Left kidney (tissue), 2 donors: ENCODE measurements around the gene TMEM178B. TPM values are rescaled to one million over a fixed set of nuclear protein-coding genes. Genes with fewer than 3 reads are reported as not detected.
"Not testable (repeated sequence)": the region's sequence is repeated elsewhere in the genome, so short reads cannot be mapped to it uniquely, and the experiment has no call there.

Experiments
- DNase-seq: peaks from one replicate; pipeline ENCODE4 v3.0.0-alpha.2; 2013
- polyA plus RNA-seq: library from polyadenylated mRNA; unstranded; fragments of 120-200 nt; gene quantifications from one replicate; pipeline ENCODE4 v1.2.1, GENCODE V29; 2013; ENCODE audit not compliant: insufficient read length

TMEM178B gene
- polyA plus RNA-seq, 1 donor, result 0.52 TPM

DNA sequence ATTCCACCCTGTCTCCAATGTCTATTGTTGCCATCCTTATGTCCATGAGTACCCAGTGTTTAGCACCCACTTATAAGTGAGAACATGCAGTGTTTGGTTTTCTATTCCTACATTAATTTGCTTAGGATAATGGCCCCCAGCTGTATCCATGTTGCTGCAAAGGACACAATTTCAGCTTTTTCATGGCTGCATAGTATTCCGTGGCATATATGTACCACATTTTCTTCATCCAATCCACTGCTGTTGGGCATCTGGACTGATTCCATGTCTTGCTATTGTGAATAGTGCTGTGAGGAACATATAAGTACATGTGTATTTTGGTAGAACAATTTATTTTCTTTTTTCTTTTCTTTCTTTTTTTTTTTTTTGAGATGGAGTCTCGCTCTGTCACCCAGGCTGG, 68.2 kb downstream of the TMEM178B start:
- no peak for DNase-seq

DNA sequence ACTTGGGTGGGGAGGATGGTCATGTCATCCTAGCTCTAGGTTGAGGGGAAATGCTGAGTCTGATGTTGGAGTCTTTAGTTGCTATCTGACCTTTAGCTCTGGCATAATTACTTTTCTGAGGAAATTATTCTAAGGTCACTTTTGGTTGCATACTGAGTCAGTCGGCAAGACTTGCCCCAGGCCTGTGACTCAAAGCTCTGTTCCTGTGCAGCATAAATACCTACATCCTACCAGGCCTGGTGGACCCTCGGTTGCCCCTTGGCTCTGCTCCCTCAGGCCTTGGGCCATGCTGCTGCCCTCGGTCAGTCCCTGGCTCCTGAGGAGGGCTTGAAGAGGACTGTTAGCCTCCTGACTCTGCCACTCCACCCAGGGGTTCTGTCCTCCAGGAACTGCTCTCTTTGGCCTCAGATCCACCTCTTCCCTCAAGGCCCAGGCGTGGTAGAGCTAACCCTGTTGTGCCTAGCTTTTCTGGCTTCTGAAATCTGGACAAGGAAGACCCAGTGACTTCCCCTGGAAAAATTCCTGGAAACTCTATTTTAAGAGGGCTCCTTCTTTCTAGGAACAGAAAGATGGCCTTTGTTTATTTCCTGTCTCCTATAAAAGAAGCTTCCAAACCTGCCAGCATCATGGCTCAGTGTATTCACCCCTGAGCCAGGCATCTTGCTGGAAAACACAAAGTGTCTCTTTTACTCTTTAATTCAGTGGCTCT, 71.2 kb downstream of the TMEM178B start:
- DNase-seq, result no peak

DNA sequence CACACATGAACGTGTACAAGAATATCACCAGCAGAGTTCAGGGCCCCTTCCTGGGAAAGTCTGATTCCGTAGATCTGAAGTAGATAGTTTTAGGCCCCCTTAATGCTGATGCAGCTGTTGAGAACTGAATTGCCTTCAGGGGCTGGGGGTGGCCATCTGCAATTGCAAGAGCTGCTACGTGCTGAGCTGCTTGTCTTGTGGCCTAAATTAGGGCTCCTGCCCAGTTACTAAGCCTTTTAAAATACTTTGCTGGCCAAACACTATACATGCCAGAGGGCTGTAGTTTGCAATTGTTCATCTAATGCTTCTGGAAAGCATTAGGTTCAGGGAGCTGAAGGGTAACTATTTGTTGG, 71.7 kb downstream of the TMEM178B start:
- DNase-seq, result no peak

DNA sequence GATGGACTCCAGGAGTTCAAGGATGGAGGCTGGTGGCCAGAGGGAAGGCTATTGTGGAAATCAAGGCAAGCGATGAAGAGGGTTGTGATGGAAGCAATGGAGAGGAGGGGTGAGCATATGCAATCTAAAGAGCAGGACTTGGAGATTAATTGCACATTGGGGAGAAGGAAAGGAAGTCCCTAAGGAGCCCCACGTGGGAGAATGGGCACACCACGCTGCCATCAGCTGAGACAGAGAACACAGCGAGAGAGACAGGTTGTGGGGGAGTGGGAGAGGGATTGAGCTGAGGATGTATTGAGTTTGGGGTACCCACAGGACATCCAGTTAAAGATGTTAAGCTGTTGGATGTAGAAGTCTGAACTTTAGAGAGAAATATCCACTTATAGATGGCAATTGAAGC, 73.6 kb downstream of the TMEM178B start:
- DNase-seq, result no peak

DNA sequence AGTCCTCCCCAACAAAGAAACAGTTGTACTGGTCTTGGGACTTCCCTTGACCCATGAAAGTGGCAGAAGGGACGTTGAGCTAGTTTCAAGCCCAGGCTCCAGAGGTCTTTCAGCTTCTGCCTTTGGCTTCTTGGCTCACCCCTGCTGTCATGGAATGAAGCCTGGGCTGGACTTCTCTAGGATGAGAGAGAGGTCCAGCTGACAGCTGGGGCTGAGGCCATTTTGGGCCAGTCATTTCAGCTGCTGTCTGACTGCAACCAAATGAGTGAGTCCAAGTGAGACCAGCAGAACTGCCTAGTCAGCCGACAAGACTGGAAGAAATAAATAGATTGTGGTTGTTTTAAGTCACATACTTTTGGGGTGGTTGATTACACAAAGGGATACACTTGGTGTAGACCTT, 76.6 kb downstream of the TMEM178B start:
- DNase-seq, result no peak

DNA sequence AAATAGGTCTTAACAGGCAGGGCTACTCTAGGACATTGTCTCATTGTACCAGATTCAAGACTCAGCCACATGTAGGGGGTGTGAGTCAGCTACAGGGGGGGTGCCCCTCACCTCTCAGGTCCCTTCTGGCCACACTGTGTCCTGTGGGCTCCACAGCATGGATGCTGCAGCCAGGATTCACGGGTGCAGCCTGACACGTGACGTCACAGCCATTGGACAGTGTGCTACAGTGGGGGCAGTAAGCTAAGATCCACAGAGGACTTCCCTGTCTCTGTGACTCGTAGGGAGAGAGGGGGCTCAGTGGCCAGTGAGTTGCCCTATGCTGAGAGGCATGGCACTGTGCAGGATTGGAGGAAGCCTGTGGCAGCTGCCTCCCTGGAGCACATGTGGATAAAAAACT, 77.9 kb downstream of the TMEM178B start:
- DNase-seq, result no peak

DNA sequence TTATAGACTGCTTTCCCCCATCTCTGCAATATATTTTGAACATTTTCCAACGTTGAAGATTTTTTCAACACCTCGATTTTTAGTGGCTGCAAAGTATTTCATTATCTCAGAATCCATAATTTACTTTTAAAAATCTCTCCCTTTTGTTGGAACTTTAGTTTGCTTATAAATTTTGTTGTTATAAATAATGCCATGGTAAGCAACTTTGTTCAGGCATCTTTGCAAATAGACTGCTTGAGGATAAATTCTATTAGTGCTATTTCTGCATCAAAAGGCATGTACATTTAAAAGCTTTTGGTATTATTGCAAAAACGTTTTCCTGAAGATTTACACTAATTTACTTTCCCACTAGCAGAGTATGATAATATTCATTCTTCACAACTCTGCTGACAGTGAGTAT, 79.4 kb downstream of the TMEM178B start:
- DNase-seq, result no peak

DNA sequence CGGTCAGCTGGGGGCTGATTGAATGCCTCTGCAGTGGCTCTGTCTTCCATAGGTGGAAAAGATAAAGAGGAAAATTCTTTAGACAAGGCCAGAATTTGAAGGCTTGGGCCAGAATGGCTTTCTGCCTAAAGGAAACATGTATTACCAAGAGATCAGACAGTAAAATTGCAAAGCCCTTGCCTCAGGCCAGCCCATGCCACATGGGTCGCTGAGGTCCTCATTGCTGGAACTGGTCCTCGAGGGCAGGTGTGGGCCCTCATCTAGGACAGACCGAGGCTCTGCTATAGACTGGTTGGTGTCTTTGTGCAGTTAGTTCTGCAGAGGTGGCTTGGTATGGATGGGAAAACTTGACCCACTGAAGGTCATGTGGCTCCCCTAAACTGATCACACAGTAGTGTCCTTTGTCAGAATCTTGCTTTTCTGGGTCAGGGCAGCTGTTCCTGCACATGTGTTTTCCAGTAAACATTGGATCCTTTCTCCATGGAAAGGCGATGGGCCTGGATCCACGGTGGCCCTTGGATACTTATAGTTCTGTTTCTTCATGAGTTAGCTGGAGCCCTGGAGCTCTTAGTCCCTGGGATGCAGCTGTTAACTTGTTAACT, 80.4 kb downstream of the TMEM178B start:
- no peak for DNase-seq

DNA sequence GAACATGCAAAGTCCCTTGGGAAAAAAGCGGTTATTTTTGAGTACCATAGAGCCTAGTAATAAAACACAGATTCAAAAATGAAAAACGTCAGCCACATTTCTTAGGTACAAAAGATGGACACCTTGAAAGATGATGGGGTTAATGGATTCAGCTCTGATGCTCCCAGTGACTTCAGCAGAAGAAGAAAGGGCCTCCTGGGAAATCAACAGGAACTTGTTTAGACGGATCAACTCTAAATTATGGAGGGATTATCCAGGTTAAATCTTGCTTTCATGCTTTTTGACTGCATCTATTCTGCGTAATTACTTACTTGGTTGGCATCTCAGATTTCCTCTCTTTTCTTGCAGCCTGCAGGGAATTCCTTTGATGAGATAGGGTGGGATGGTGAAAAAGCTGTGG, 82.5 kb downstream of the TMEM178B start:
- DNase-seq, result no peak

DNA sequence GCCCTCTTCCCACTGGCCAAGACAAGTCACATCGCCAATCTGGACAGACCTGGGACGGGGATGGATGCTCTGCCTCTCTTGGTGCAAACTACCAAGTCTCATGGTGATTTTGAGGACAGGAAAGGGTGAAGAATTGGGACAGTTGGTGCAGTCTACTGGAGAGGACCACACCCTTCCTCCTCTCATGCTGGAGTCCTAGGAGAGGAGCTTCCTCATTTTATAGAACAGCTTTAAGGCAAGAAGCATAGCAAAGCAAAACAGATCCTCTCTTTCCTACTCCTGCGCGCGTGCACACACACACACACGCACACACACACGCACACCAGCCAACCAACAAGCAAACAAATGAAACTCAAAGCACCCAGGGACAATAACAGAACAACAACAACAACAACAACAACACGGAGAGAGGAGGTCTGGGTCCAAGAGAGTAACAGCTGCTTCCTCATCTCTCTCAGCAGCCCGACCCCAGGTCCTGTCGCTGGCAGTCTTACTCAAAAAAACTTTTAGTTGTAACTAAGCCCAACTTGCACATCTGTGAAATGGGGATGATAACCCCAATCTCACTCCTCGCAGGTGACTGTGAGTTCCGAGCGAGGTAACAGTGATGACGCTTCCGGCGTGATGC, 83.4 kb downstream of the TMEM178B start:
- DNase-seq, result no peak

DNA sequence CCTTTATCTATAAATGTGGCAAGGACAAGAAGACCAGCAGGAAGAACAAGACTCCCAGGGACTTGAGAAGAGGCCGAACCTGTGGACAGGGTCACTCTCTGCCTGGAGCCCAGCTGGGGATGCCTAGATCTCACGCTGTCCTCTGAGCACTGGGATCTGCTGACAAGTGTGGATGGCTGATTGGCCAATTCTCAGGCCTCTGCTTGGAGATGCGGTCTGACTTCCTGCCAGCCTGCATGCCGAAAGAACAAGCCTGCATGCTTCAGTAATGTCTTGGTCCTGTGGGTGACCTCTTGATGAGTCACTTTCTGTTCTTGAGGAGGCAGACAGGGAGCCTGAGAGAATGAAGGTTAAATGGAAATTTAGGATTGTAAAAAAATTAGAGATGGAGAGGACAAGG, 84.7 kb downstream of the TMEM178B start:
- no peak for DNase-seq

DNA sequence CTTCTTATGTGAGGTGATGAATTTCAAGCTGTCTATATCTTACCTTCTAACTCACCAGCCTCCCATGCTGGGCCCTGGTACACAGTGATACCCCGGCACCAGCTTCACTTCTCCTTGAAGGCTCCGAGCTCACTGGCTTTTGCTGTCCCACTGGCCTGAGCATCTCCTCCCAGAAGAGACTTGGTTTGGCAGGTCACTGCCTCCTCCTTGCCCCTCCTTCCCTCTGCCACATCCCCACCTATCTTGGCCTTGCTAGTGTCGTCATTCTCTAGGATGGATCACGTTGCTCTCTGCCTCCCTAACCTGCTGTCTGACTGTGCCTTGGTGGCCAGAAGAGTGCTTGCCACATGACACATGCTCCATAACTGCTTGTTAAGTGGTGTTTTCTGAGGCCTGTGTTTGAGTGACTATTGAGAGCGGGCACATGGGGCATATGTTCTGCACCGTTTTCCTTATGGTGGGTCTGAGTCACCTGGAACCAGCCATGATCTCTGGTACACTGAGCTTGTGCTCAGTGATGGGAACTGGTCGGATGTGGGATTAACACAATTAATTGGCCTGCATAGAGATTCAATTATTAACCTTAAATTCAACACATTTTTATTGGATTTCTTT, 86.5 kb downstream of the TMEM178B start:
- DNase-seq, result no peak

DNA sequence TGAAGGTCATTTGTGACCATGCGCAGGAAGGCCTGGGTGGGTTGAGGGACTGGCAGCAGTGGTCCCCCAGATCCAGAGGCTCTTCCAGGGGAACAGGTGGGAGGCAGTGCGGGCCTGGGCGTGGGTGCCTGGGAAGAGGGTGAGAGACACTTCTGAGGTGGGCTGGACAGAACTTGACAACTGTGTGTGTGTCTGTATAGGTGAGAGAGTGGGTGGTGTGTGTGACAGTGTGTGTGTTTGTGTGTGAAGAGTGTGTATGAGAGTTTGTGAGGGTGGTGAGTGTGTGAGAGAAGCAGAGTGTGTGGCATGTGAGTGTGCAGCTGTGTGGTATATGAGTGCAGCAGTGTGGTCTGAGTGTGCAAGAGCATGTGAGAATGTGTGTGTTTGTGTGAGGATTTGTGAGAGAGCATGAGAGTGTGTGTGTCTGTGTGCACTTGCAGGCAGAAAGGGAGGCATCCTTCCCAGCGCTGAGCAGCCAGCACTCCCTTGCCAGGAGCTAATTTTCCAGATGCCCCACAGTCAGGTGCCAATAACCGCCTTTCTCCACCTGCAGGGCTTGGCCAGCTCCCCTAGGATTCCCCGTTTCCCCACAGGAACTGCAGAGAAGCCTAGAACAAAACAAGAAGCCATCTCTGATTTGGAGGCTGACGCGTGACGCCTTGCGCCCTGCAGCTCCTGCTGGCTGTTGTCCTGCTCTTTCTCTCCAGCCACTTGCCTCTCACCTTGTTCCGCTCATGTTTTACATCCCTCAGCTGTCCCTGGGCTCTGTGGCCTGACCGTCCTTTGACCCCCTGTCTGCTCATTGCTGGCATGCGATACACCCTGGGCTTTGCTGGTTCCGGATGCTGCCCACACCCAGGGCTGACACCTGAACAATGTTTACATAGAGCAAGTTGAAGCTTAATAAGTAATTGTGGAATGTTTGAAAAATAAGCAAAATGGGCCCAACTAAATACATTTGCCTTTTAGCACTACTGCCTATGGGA, 88.0 kb downstream of the TMEM178B start:
- peak; percentile 12 for DNase-seq

DNA sequence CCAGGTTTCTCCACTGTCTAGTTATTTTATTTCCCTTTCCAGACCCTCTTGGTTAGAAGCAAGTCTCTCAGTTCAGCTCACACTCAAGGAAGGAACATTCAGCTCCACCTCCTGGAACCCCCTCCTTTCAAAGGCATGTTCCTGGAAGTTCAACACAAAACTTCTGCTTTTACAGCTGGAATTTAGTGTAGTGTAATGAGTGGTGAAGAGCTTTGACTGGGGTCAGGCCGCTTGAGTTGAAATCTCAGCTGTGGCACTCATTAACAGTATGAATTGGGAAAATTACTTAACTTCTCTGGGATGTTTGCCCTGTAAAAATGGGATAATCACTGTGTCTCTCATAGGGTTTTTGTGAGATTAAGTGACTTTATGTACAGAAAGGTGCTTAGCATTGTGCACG, 91.7 kb downstream of the TMEM178B start:
- DNase-seq, result no peak

DNA sequence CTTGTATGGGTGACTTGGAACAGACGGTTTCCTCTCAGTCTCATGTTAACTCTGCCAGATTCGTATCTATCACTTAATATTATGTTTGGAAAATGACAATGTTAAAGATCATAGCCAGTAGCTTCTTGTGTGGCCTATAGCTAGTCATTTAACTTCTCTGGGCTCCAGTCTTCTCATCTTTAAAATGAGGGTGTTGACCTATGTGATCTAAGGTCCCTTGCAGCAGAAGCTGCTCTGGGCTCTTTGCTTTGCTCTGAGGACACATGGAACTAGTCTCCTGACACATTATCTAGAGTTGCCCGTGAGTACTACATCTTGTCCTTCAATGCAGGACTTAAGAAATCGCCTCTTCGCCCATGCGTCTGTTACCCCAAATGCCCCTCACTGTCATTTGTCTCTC, 93.1 kb downstream of the TMEM178B start:
- no peak for DNase-seq

DNA sequence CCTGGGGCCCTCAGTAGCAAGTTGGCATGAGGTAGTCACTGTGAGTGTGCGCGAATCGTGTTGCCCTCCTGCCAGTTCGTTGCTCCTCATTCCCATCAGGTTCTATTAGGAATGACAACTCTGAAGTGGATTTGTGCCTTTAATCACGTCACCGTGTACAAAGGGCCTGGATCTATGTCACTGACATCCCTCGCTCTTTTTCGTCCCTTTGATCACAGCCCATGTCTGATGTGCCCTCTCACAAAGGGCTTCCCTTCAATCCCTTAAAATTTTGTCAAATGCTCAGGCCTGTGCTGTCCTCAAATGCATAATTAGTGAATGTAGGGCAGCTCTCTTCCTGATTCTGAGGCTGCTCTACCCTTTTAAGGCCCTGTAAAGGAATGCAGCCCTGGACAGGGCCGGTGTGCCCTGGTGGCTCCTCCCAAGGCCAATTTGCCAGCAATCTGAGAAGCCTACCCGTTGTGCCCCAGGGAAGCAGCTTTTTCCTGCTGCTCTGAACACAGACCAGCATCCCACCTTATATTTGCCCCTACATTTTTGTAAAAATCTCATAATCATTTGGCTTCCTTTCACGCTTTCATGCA, 93.6 kb downstream of the TMEM178B start:
- no peak for DNase-seq

DNA sequence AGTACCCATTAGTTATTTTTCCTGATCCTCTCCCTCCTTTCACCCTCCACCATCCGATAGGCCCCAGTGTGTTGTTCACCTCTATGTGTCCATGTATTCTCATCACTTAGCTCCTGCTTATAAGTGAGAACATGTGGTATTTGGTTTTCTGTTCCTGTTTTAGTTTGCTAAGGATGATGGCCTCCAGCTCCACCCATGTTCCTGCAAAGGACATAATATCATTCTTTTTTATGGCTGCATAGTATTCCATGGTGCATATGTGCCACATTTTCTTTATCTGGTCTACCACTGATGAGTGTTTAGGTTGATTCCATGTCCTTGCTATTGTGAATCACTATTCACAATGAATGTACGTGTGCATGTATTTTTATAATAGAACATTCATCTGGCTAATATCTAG, 95.3 kb downstream of the TMEM178B start:
- not testable (repeated sequence) for DNase-seq

DNA sequence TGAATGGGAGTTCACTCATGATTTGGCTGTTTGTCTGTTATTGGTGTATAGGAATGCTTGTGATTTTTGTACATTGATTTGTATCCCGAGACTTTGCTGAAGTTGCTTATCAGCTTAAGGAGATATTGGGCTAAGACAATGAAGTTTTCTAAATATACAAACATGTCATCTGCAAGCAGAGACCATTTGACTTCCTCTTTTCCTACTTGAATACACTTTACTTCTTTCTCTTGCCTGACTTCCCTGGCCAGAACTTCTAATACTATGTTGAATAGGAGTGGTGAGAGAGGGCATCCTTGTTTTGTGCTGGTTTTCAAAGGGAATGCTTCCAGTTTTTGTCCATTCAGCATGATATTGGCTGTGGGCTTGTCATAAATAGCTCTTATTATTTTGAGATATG, 101.9 kb downstream of the TMEM178B start:
- not testable (repeated sequence) for DNase-seq

DNA sequence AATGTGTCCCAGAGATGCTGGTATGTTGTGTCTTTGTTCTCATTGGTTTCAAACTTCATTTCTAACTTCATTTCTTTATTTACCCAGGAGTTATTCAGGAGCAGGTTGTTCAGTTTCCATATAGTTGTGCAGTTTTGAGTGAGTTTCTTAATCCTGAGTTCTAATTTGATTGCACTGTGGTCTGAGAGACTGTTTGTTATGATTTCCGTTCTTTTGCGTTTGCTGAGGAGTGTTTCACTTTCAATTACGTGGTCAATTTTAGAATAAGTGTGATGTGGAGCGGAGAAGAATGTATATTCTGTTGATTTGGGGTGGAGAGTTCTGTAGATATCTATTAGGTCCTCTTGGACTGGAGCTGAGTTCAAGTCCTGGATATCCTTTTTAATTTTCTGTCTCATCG, 103.3 kb downstream of the TMEM178B start:
- not testable (repeated sequence) for DNase-seq

DNA sequence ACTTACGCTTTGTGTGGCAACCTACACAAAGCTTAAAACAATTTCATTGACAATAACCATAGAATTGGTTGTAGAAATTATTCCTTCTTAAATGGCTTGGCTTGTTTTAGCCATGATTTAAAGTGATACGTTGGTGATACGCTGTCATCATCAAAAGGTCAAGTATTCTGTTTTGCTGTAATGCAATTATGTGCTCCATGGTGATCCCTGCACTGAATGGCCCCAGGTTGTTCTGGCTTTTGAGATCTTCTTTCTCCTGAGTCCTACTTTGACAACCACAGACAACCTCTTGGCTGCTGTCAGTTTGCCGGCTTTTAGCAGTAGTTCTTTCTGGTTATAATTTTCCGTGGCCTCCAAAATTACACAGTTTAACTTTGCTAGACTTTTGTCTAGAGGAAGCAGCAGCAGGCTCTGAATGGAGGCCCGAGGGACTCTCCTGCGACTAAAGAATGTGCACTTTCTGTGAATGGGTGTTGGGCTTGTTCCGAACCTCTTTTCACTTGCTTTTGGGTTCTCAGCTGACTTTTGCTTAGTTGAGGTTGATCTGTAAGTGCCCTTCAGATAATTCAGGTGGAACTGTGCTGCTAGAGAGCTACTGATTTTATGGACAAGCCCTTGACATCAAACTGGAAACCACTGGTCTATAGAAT, 104.7 kb downstream of the TMEM178B start:
- no peak for DNase-seq

DNA sequence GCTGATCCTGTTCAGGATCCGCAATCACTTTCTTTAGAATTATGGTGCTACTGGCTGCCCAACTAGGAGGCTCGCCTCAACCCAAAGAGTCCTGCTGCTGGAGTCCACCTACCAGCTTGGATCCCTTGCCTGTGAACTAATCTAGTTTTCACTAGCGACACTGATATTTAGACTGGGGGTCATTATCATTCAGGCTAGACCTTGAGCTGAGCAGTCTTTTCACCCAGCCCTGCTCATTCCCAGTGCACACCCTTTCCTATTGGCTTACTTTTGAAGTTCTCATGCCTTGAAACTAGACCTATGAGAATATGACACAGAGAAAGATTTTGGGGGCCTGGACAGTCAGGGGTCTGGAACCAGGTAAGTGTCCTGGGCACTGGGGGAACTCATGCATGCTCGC, 107.9 kb downstream of the TMEM178B start:
- DNase-seq, result no peak
